Measurements from ENCODE around the gene TASOR2.

The TASOR2 gene

GRCh38 chr10:5661043-5661442 lies 23.6 kb upstream of the TASOR2 start:
- no peak for DNase-seq (ENCODE audit: extremely low spot score)
- POLR2A ChIA-PET = interaction anchor here (0.6 kb wide), 1 partner anchor 290 kb away, joined by 5 read pairs; no protein-coding TSS in a partner anchor
- CTCF ChIA-PET = interaction anchor here (1.1 to 2.7 kb wide), 2 partner anchors 32 to 39 kb away, joined by 3 to 8 read pairs; no protein-coding TSS in a partner anchor
- no peak for TF ChIP-seq CTCF (IDR thresholded peaks at IDR 0.05; ENCODE audit: control extremely low read depth, extremely low read depth, low read depth, missing control alignments)

GRCh38 chr10:5662708-5663579 lies 21.7 kb upstream of the TASOR2 start:
- no peak for DNase-seq (ENCODE audit: extremely low spot score)
- TF ChIP-seq CTCF (IDR thresholded peaks at IDR 0.05; ENCODE audit: control extremely low read depth, extremely low read depth, low read depth, missing control alignments) = no peak
- ChIA-PET POLR2A (no interaction called here), CTCF (no interaction called here)

GRCh38 chr10:5663692-5664427 lies 20.8 kb upstream of the TASOR2 start:
- ChIA-PET POLR2A (no interaction called here), CTCF (interaction anchor here (2.0 kb wide), 1 partner anchor 34 kb away, joined by 5 read pairs; no protein-coding TSS in a partner anchor)
- no peak for DNase-seq (ENCODE audit: extremely low spot score)

GRCh38 chr10:5665373-5666007 lies 19.1 kb upstream of the TASOR2 start:
- TF ChIP-seq CTCF (IDR thresholded peaks at IDR 0.05; ENCODE audit: control extremely low read depth, extremely low read depth, low read depth, missing control alignments) = no peak

More at GRCh38 chr10:5663692-5664427, 20.8 kb upstream of the TASOR2 start:
- no peak for TF ChIP-seq CTCF (IDR thresholded peaks at IDR 0.05; ENCODE audit: control extremely low read depth, extremely low read depth, low read depth, missing control alignments)

GRCh38 chr10:5666008-5666840 lies 18.4 kb upstream of the TASOR2 start, which contains the start of gene ASB13:
Gene ASB13, minus strand, starts transcription at chr10:5666595. Its CDS starts 44 bp downstream, at chr10:5666551.
- CTCF ChIA-PET = interaction anchor here (1.2 to 1.4 kb wide), 2 partner anchors 12 to 20 kb away, joined by 3 to 4 read pairs; no protein-coding TSS in a partner anchor
- POLR2A ChIA-PET = no interaction called here

More at GRCh38 chr10:5665373-5666007, 19.1 kb upstream of the TASOR2 start:
- DNase-seq (ENCODE audit: extremely low spot score) = no peak
- POLR2A ChIA-PET = no interaction called here
- CTCF ChIA-PET = interaction anchor here (1.2 to 2.0 kb wide), 3 partner anchors 12 to 36 kb away, joined by 3 to 5 read pairs (median 4); no protein-coding TSS in a partner anchor

More at GRCh38 chr10:5666008-5666840, 18.4 kb upstream of the TASOR2 start, which contains the start of gene ASB13:
- TF ChIP-seq CTCF (IDR thresholded peaks at IDR 0.05; ENCODE audit: control extremely low read depth, extremely low read depth, low read depth, missing control alignments) = no peak
- DNase-seq (ENCODE audit: extremely low spot score) = peak; percentile 61

Data from GM10248 (cell line).